OCI-LY7 (cell line): Measurements from ENCODE around the gene FOXL1. TPM values are rescaled to one million over a fixed set of nuclear protein-coding genes. Genes with fewer than 3 reads are reported as not detected.

ENCODE experiments used
- BruUV-seq: library from RNA; stranded (reverse); fragments of 400-500 nt; replicated peaks from 2 replicates; lab custom pipeline; 2021; lab: Mats Ljungman, UMichigan
- CTCF ChIA-PET: fragments of 300-600 bp; sonication (Branson Sonifier 250); formaldehyde crosslinking; loops from one replicate; lab custom pipeline; 2022; ENCODE audit warnings: antibody characterized with exemption; ENCODE audit not compliant: unreplicated experiment; lab: Charles Lee
- POLR2A ChIA-PET: fragments of 300-600 bp; sonication (Branson Sonifier 250); formaldehyde crosslinking; loops from one replicate; lab custom pipeline; 2022; ENCODE audit warnings: antibody characterized with exemption; lab: Charles Lee
- DNase-seq: peaks from one replicate; pipeline ENCODE4 v3.0.0-alpha.2; 2015; ENCODE audit warnings: low spot score
- H2AFZ ChIP-seq: fragments of 200-600 bp; sonication (generic), shearing (Covaris generic); 2 replicates; pipeline ENCODE4 v1.6.1; 2014; ENCODE audit warnings: mild to moderate bottlenecking, antibody characterized with exemption, low read length, moderate library complexity
- H3K27ac ChIP-seq: fragments of 200-600 bp; sonication (generic); 2 replicates; pipeline ENCODE4 v1.5.1; 2014; ENCODE audit warnings: mixed run types, low read depth, mild to moderate bottlenecking, moderate library complexity, low read length, inconsistent platforms; ENCODE audit not compliant: poor library complexity, severe bottlenecking
- H3K36me3 ChIP-seq: fragments of 200-600 bp; sonication (generic); 2 replicates; pipeline ENCODE4 v1.6.1; 2014; ENCODE audit warnings: mild to moderate bottlenecking, antibody characterized with exemption, low read length, moderate library complexity, mixed read lengths; ENCODE audit not compliant: insufficient read depth
- H3K4me1 ChIP-seq: fragments of 200-600 bp; sonication (generic); 2 replicates; pipeline ENCODE4 v1.5.1; 2014; ENCODE audit warnings: mild to moderate bottlenecking, low read length; ENCODE audit not compliant: insufficient read depth, poor library complexity, severe bottlenecking
- H3K4me2 ChIP-seq: fragments of 200-600 bp; sonication (generic); 2 replicates; pipeline ENCODE4 v1.6.1; 2014; ENCODE audit warnings: mild to moderate bottlenecking, low read length
- H3K4me3 ChIP-seq: fragments of 200-600 bp; sonication (generic); 2 replicates; pipeline ENCODE4 v1.5.1; 2014; ENCODE audit warnings: mild to moderate bottlenecking, low read depth, low read length; ENCODE audit not compliant: poor library complexity, severe bottlenecking
- H3K79me2 ChIP-seq: fragments of 200-600 bp; sonication (generic); 2 replicates; pipeline ENCODE4 v1.6.1; 2016; ENCODE audit warnings: low read depth, mild to moderate bottlenecking, low read length, moderate library complexity, mixed read lengths; ENCODE audit not compliant: insufficient read depth
- H3K9me2 ChIP-seq: fragments of 200-600 bp; sonication (generic); 2 replicates; pipeline ENCODE4 v1.6.1; 2016; ENCODE audit warnings: mild to moderate bottlenecking, low read length, mixed read lengths; ENCODE audit not compliant: insufficient read depth
- H3K9me3 ChIP-seq: fragments of 200-600 bp; sonication (generic); 2 replicates; pipeline ENCODE4 v1.6.1; 2014; ENCODE audit warnings: mild to moderate bottlenecking, mixed run types, low read length, mixed read lengths
- H4K20me1 ChIP-seq: fragments of 200-600 bp; sonication (generic); 2 replicates; pipeline ENCODE4 v1.6.1; 2014; ENCODE audit warnings: mild to moderate bottlenecking, antibody characterized with exemption, low read length, moderate library complexity, mixed read lengths; ENCODE audit not compliant: insufficient read depth
- CTCF ChIP-seq: fragments of 200-600 bp; sonication (generic); conservative IDR thresholded peaks from 2 replicates; pipeline ENCODE4 v1.5.1; 2014; ENCODE audit warnings: mild to moderate bottlenecking, antibody characterized with exemption, low read length, moderate library complexity, mixed read lengths
- EZH2phosphoT487 ChIP-seq: fragments of 200-600 bp; sonication (generic); IDR thresholded peaks from 2 replicates; pipeline ENCODE4 v1.6.1; 2018; ENCODE audit warnings: low read depth, borderline replicate concordance, mild to moderate bottlenecking, mixed run types, antibody characterized with exemption, low read length, moderate library complexity, mixed read lengths
- intact Hi-C: fragments of 100-400 bp; cut with micrococcal nuclease; formaldehyde crosslinking; loops from one replicate; pipeline ENCODE4 v1.10.0; 2022; ENCODE audit not compliant: unreplicated experiment
- total RNA-seq, 2 experiments: library from RNA; depleted of rRNA in 1 of 2; stranded (reverse); fragments of >200 nt in 1 of 2; shearing (Covaris generic) in 1 of 2; gene quantifications; 2 replicates each; pipeline ENCODE4 v1.2.3, GENCODE V29; 2014 to 2022

Gene FOXL1
- total RNA-seq, 2 experiments from 2014 or later: 1.7 to 1.8 TPM

- intact Hi-C loops: no loop called here
- H2AFZ ChIP-seq: no peak overlapping the region
- no peak overlapping the region for H3K27ac ChIP-seq
- no peak for DNase-seq
- CTCF ChIA-PET: interaction anchor here (0.6 kb wide), 1 partner anchor 74 kb away, joined by 3 read pairs; no protein-coding TSS in a partner anchor
- no peaks in the 10 kb centered on the region for H3K4me1 ChIP-seq
- no TSS peak for BruUV-seq
- H3K9me2 ChIP-seq: no peaks in the 10 kb centered on the region
- H3K79me2 ChIP-seq: no peaks in the 10 kb centered on the region
- no peaks in the 10 kb centered on the region for H3K9me3 ChIP-seq
- POLR2A ChIA-PET: no interaction called here
- H3K4me3 ChIP-seq: no peak overlapping the region
- no peak for TF ChIP-seq EZH2phosphoT487
- TF ChIP-seq CTCF: no peak
- H4K20me1 ChIP-seq: no peaks in the 10 kb centered on the region
- no peaks in the 10 kb centered on the region for H3K36me3 ChIP-seq
- H3K4me2 ChIP-seq: no peak overlapping the region
Observed at GRCh38 chr16:86590501-86591144, 12.3 kb downstream of the FOXL1 start.

DNA sequence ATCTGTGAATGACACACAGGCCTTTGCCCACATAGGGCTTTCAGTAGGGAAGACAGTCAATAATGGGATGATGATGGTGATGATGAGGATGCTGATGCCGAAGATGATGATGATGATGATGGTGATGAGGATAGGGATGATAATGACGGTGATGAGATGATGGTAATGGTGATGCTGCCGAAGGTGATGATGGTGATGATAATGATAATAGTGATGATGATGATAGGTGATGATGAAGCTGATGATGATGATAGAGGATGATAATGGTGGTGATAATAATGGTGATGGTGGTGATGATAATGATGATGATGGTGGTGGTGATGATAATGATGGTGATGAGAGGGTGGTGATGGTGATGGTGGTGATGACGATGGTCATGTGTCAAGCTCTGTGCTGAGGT lies 12.9 kb downstream of the FOXL1 start:
- BruUV-seq: no TSS peak
- no peaks in the 10 kb centered on the region for H4K20me1 ChIP-seq
- H3K4me3 ChIP-seq: no peak overlapping the region
- POLR2A ChIA-PET: no interaction called here
- no peak overlapping the region for H3K4me2 ChIP-seq
- CTCF ChIA-PET: no interaction called here
- no peaks in the 10 kb centered on the region for H3K36me3 ChIP-seq
- DNase-seq: no peak
- H2AFZ ChIP-seq: no peak overlapping the region
- H3K4me1 ChIP-seq: no peaks in the 10 kb centered on the region
- TF ChIP-seq CTCF: no peak
- TF ChIP-seq EZH2phosphoT487: no peak
- no peaks in the 10 kb centered on the region for H3K9me3 ChIP-seq
- intact Hi-C loops: no loop called here
- H3K79me2 ChIP-seq: no peaks in the 10 kb centered on the region
- no peak overlapping the region for H3K27ac ChIP-seq
- H3K9me2 ChIP-seq: no peaks in the 10 kb centered on the region

- Histone ChIP-seq H3K4me2 (no peak overlapping the region), H3K4me3 (no peak overlapping the region), H4K20me1 (no peaks in the 10 kb centered on the region), H2AFZ (no peak overlapping the region), H3K36me3 (no peaks in the 10 kb centered on the region), H3K27ac (no peak overlapping the region), H3K9me3 (no peaks in the 10 kb centered on the region), H3K79me2 (no peaks in the 10 kb centered on the region), H3K9me2 (no peaks in the 10 kb centered on the region), H3K4me1 (no peaks in the 10 kb centered on the region)
- ChIA-PET POLR2A (no interaction called here), CTCF (no interaction called here)
- BruUV-seq: no TSS peak
- DNase-seq: no peak
- TF ChIP-seq CTCF (no peak), EZH2phosphoT487 (no peak)
- intact Hi-C loops: no loop called here
Observed at GRCh38 chr16:86593913-86594620, 15.7 kb downstream of the FOXL1 start.
